GM12878 (cell line): Measurements from ENCODE around the gene SNRPA1. TPM values are rescaled to one million over a fixed set of nuclear protein-coding genes. Genes with fewer than 3 reads are reported as not detected.

ENCODE experiments used
- EED ChIP-seq: sonication (generic); IDR thresholded peaks from 2 replicates; pipeline ENCODE4 v1.6.1; 2016; ENCODE audit warnings: antibody characterized with exemption, low read depth
- EGR1 ChIP-seq, 2 experiments: IDR thresholded peaks; 1 replicate in 1 of 2; 2 replicates in 1 of 2; pipeline ENCODE4 v1.6.1; 2011 to 2012; ENCODE audit warnings: low read depth in 2 of 2, low read length in 2 of 2, borderline replicate concordance in 1 of 2, mild to moderate bottlenecking in 1 of 2, moderate library complexity in 1 of 2
- IKZF2 ChIP-seq, 2 experiments: fragments of 450-650 bp; IDR thresholded peaks; 2 replicates each; pipeline ENCODE4 v1.6.1; 2017; ENCODE audit warnings: mild to moderate bottlenecking in 2 of 2, moderate library complexity in 2 of 2
- KAT2A ChIP-seq: conservative IDR thresholded peaks from 2 replicates; pipeline ENCODE4 v1.6.1; 2011; ENCODE audit warnings: low read depth, low read length; ENCODE audit not compliant: control insufficient read depth
- KDM1A ChIP-seq: fragments of 200-600 bp; sonication (generic); IDR thresholded peaks from 2 replicates; pipeline ENCODE4 v1.6.1; 2016; ENCODE audit warnings: borderline replicate concordance
- MXI1 ChIP-seq: fragments of 150-350 bp; IDR thresholded peaks from 2 replicates; pipeline ENCODE4 v1.6.1; 2011; ENCODE audit warnings: low read depth, mild to moderate bottlenecking, inconsistent platforms, low read length, improper control_type of control experiment
- NKRF ChIP-seq: fragments of 450-650 bp; conservative IDR thresholded peaks from 2 replicates; pipeline ENCODE4 v1.6.1; 2017; ENCODE audit warnings: mild to moderate bottlenecking, moderate library complexity
- PML ChIP-seq: IDR thresholded peaks from 2 replicates; pipeline ENCODE4 v1.6.1; 2012; ENCODE audit warnings: low read length, inconsistent platforms
- POLR2A ChIP-seq: IDR thresholded peaks from 2 replicates; pipeline ENCODE4 v1.6.1; 2011; ENCODE audit warnings: low read depth, mild to moderate bottlenecking, low read length
- POU2F2 ChIP-seq: IDR thresholded peaks from 3 replicates; pipeline ENCODE4 v1.6.1; 2011; ENCODE audit warnings: low read depth, mild to moderate bottlenecking, low read length, borderline replicate concordance
- RELA ChIP-seq: fragments of 450-650 bp; IDR thresholded peaks from 2 replicates; pipeline ENCODE4 v1.8.0; 2014; ENCODE audit warnings: borderline replicate concordance; ENCODE audit not compliant: partially characterized antibody
- RELB ChIP-seq: fragments of 450-650 bp; IDR thresholded peaks from 2 replicates; pipeline ENCODE4 v1.6.1; 2017; ENCODE audit warnings: low read depth, mild to moderate bottlenecking, moderate library complexity
- RUNX3 ChIP-seq: IDR thresholded peaks from 2 replicates; pipeline ENCODE4 v1.6.1; 2012; ENCODE audit warnings: low read length, inconsistent platforms
- SKIL ChIP-seq: fragments of 450-650 bp; IDR thresholded peaks from 2 replicates; pipeline ENCODE4 v1.6.1; 2017; ENCODE audit warnings: mild to moderate bottlenecking, low read depth, inconsistent platforms; ENCODE audit not compliant: poor library complexity, severe bottlenecking
- SP1 ChIP-seq: IDR thresholded peaks from one replicate; pipeline ENCODE4 v1.6.1; 2011; ENCODE audit warnings: low read depth, low read length
- SUPT20H ChIP-seq: IDR thresholded peaks from 2 replicates; pipeline ENCODE4 v1.6.1; 2011; ENCODE audit warnings: low read depth, mild to moderate bottlenecking, low read length, moderate library complexity, borderline replicate concordance; ENCODE audit not compliant: control insufficient read depth
- WRNIP1 ChIP-seq: IDR thresholded peaks from 2 replicates; pipeline ENCODE4 v1.6.1; 2011; ENCODE audit warnings: low read depth, low read length, improper control_type of control experiment, borderline replicate concordance
- ZNF217 ChIP-seq: fragments of 450-650 bp; IDR thresholded peaks from 2 replicates; pipeline ENCODE4 v1.6.1; 2017; ENCODE audit warnings: antibody characterized with exemption, mild to moderate bottlenecking
- ZNF274 ChIP-seq: IDR thresholded peaks from one replicate; pipeline ENCODE4 v1.8.0; 2011; ENCODE audit not compliant: insufficient read length, insufficient read depth
- polyA plus RNA-seq, 11 experiments: library from polyadenylated mRNA; depleted of rRNA in 4 of 11; unstranded in 6 of 11; stranded (reverse) in 5 of 11; fragments of >200 nt; fragmentation: Nextera tagmentation in 4 of 11; fragmentation: Illumina TruSeq in 1 of 11; extraction: Ambion mirVana in 4 of 11; extraction: Trizol in 1 of 11; gene quantifications; 1 replicate in 1 of 11; 2 replicates in 10 of 11; pipeline versions ENCODE4 v1.2.1 to v1.2.3, GENCODE V29; 2011 to 2016; ENCODE audit warnings: inconsistent platforms in 2 of 11, missing spikeins in 2 of 11, low read depth in 1 of 11
- total RNA-seq, 4 experiments: library from RNA; depleted of rRNA in 3 of 4; stranded (reverse); fragments of >200 nt in 3 of 4; fragmentation: Illumina TruSeq in 1 of 4; extraction: Trizol in 1 of 4; gene quantifications; 2 replicates each; pipeline versions ENCODE4 v1.2.1 to v1.2.3, GENCODE V29; 2013 to 2021
- TF ChIP-seq, protein P1 (sequence below): fragments of 450-650 bp; IDR thresholded peaks from 2 replicates; pipeline ENCODE4 v1.6.1; 2017; ENCODE audit warnings: antibody characterized with exemption, mild to moderate bottlenecking, moderate library complexity
- TF ChIP-seq, protein P2 (sequence below): IDR thresholded peaks from 2 replicates; pipeline ENCODE4 v1.6.1; 2012; ENCODE audit warnings: low read depth, low read length, improper control_type of control experiment

SNRPA1 gene
- total and polyA plus RNA-seq, 10 of the 15 experiments (the other 5 are each of a cell fraction or from before 2014, with no cell fraction given) = 59.9 to 267 (median 161) TPM

GRCh38 chr15:101239724-101240136 is 55.3 kb downstream of the SNRPA1 start (continued):
- no peak for TF ChIP-seq RELB
- TF ChIP-seq POU2F2 = peak; percentile 28; the same call in 1 of the 3 replicates
- no peak for TF ChIP-seq EGR1 (IDR thresholded peaks at IDR 0.05; ENCODE audit: borderline replicate concordance in 1 of 2, low read depth in 2 of 2, low read length in 2 of 2)
- no peak for TF ChIP-seq RELA
- TF ChIP-seq SUPT20H = no peak
- TF ChIP-seq IKZF2 (IDR thresholded peaks at IDR 0.05) = peak; percentile 64 to 68; a peak in 2 of 4 replicates
- TF ChIP-seq PML = no peak
- TF ChIP-seq KDM1A = no peak
- TF ChIP-seq NKRF = no peak
- no peak for TF ChIP-seq WRNIP1
- TF ChIP-seq, protein P1, sequence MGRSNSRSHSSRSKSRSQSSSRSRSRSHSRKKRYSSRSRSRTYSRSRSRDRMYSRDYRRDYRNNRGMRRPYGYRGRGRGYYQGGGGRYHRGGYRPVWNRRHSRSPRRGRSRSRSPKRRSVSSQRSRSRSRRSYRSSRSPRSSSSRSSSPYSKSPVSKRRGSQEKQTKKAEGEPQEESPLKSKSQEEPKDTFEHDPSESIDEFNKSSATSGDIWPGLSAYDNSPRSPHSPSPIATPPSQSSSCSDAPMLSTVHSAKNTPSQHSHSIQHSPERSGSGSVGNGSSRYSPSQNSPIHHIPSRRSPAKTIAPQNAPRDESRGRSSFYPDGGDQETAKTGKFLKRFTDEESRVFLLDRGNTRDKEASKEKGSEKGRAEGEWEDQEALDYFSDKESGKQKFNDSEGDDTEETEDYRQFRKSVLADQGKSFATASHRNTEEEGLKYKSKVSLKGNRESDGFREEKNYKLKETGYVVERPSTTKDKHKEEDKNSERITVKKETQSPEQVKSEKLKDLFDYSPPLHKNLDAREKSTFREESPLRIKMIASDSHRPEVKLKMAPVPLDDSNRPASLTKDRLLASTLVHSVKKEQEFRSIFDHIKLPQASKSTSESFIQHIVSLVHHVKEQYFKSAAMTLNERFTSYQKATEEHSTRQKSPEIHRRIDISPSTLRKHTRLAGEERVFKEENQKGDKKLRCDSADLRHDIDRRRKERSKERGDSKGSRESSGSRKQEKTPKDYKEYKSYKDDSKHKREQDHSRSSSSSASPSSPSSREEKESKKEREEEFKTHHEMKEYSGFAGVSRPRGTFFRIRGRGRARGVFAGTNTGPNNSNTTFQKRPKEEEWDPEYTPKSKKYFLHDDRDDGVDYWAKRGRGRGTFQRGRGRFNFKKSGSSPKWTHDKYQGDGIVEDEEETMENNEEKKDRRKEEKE = no peak
- no peak for TF ChIP-seq ZNF274
- TF ChIP-seq, protein P2, sequence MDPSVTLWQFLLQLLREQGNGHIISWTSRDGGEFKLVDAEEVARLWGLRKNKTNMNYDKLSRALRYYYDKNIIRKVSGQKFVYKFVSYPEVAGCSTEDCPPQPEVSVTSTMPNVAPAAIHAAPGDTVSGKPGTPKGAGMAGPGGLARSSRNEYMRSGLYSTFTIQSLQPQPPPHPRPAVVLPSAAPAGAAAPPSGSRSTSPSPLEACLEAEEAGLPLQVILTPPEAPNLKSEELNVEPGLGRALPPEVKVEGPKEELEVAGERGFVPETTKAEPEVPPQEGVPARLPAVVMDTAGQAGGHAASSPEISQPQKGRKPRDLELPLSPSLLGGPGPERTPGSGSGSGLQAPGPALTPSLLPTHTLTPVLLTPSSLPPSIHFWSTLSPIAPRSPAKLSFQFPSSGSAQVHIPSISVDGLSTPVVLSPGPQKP = no peak
- no peak for TF ChIP-seq SP1
- no peak for TF ChIP-seq KAT2A
- TF ChIP-seq MXI1 = no peak
- no peak for TF ChIP-seq EED
- TF ChIP-seq SKIL = peak; percentile 51
- peak; percentile 48; the same call in 1 of the 2 replicates for TF ChIP-seq RUNX3
- no peak for TF ChIP-seq POLR2A
- no peak for TF ChIP-seq ZNF217
